Inflammatory macrophage (primary cell): ENCODE data around the gene CELF4.

ENCODE experiments used
- DNase-seq, 2 donors: peaks; one replicate each; pipeline ENCODE4 v3.0.0-alpha.2; 2020 to 2022

The CELF4 gene

GRCh38 chr18:37407571-37407970, 158.0 kb downstream of the CELF4 start:
- DNase-seq, result no peak

GRCh38 chr18:37405772-37406171, 159.8 kb downstream of the CELF4 start:
- no peak for DNase-seq

DNA sequence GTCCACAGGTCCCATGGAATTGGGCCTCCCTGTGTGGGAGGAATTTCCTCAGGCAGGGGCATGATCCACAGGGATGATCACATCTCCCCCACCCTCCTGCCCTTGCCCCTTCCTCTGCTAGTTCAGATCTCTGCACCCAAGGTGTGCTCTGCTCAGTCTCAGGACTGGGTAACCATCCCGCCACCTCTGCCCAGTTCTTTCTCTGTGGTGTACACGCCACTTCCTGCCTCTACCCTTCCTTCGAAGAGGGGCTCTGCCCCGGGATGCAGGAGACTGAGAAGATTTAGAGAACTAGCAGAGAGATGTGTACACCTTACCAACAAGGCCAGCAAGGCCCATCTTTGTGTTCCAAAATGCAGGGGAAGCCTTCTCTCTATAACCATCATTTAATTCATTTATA, 160.4 kb downstream of the CELF4 start:
- no peak for DNase-seq

GRCh38 chr18:37403788-37404187, 161.8 kb downstream of the CELF4 start:
- no peak for DNase-seq

DNA sequence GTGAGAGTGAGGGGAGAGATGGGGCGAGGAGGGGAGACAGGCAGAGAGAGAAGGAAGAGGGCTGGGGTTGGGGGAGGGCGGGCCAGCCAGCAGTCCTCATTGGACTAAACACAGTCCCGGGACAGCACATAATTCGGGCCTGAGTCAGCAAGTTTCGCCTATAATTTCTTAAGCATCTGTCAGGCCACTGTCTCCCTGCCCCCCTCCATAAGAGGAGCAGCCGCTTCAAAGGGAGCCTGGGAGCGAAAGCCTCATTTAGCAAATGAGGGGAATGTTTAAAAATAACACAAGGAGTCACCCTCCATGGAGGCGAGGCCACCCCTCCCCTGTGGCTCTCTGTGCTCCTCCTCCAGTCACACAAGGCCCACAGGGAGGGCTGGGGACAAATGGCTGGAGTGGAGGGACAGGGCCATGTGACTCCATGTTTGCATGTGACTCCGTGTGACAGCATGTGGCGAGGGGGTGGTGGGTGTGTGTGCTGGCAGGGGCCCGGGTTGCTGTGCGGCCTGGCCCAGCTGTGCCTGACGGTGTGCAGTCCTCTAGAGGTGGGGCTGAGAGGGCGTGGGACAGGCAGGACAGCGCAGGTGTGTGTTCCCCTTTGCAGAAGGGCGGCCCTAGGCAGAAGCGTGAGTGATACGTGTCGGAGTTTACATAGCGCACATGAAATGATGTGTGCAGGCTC, 162.4 kb downstream of the CELF4 start:
- no peak for DNase-seq

- DNase-seq, result no peak
These were observed 162.9 kb downstream of the CELF4 start for GRCh38 chr18:37402735-37403099.

DNA sequence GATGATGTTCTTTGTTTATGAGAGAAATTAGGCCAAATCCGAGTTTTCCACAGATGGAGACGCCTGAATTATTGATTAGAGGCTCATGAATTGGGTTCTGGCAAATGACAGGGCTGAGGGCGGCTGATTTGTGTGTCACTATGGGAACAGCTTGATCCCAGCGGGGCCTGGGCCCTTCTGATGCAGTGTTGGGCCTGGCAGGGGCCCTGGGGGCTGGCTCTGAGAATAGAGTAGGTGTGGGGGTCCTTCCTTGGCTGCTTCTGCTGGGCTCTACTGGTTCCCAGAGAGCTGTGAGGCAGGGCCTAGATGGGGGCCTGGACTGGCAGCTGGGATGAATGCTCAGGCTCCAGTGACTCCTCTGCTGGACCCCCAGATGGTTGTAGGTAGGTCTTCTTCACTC, 164.8 kb downstream of the CELF4 start:
- DNase-seq, result no peak

GRCh38 chr18:37398248-37398920, 167.2 kb downstream of the CELF4 start:
- DNase-seq, result no peak

DNA sequence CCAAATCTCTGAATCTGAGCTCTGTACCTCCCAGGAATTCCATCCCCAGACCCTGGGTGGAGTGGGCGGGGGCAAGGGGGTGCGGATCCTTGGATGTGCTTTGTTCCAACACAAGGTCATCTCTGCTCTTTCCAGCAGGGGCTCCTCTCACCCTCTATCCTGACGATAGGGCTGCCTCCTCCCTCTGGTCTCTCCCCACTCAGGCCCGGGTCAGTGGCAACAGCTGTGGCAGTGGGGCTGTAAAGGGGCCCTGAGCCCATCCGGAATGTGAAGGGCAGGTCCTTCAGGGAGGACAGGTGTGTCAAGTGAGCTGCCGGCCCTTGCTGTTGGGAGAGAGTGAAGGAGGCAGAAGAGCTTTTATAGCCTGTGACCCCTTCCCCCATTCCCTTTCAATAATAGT, 167.8 kb downstream of the CELF4 start:
- DNase-seq, result no peak

- no peak for DNase-seq
These were observed 168.5 kb downstream of the CELF4 start for GRCh38 chr18:37396971-37397720.

- no peak for DNase-seq
These were observed 170.0 kb downstream of the CELF4 start for GRCh38 chr18:37395631-37396030.

DNA sequence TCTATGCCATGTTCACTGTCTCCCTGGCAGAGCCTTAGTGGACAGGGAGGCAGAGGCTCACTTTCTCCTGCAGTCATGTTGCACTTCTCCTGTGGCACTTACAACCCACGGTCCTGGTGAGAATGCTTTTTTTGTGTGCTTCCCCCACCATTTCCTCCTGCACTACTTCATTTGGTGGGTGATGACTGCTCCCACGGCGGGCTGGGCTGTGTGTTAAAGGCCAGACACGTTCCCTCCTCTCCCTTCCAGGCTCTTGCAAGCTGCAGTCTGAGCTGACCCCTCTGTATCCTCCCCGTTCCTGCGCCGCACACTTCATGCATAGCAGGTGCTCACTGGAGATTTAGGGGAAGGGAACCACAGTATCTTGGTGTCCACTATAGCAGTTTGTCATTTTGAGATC, 170.5 kb downstream of the CELF4 start:
- DNase-seq, result no peak

- DNase-seq, result no peak
These were observed 171.0 kb downstream of the CELF4 start for GRCh38 chr18:37394610-37394965.

GRCh38 chr18:37393945-37394609, 171.5 kb downstream of the CELF4 start:
- no peak for DNase-seq

GRCh38 chr18:37393221-37393827, 172.3 kb downstream of the CELF4 start:
- DNase-seq, result no peak

DNA sequence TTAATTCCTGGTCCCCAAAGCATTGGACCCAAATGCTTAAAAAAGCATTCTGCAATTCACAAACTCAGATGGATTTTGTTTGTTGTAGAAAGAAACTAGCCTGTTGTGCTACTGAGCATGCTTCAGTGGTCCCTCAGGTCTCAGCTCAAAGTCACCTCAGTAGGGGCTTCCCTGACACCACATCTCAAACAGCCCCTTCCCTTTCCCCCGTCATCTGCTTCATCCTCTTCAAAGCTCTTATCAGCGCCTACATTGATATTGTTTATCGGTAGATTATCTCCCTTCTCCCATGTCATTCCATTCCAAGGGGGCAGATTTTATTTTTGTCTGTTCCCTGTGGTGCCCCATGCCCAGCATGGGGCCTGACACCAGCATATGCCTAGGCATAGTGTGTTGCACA, 172.9 kb downstream of the CELF4 start:
- no peak for DNase-seq

- DNase-seq, result no peak
These were observed 173.7 kb downstream of the CELF4 start for GRCh38 chr18:37391698-37392548.

DNA sequence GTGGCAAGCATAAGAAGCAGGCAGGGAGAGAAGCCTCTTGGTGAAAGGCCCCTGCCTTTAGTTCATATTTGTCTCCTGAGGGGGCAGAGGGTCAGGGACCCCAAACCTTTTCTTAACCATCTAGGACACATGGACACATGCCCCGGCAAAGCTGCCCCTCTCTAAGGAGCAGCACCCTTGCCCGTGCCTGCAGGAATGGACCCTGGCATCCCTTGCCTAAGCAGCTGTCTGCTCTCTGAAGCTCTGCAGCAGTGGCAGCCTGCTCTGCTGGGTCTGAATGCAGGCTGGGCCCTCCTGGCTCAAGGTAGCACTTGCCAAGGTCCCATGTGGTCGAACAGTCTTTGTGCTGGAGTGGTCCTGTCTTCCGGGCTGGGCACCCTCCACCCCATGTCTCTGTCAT, 174.4 kb downstream of the CELF4 start:
- DNase-seq, result no peak

GRCh38 chr18:37390687-37391086, 174.9 kb downstream of the CELF4 start:
- DNase-seq, result no peak

- no peak for DNase-seq
These were observed 175.8 kb downstream of the CELF4 start for GRCh38 chr18:37389684-37390368.

DNA sequence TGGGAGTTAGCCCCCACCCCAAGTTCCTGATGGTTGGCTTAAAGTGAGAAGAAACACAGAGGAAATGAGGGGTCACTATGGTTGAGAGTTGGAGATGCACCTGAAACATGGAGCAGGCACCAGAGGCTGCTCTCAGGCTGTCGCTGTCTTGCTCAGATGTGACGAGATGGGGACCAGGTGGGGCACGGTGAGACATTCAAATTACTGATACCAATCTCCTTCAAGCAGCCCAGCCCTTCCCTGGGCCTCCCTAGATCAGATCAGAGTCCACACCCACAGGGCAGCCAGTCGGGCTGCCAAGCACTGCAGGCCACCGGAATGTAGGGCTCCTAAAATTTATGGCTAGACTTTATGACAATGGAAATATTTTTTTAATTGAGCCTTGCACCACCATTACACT, 176.6 kb downstream of the CELF4 start:
- no peak for DNase-seq
